Epithelial cell of proximal tubule (primary cell): ENCODE results near the gene FILIP1. TPM values are rescaled to one million over a fixed set of nuclear protein-coding genes. Genes with fewer than 3 reads are reported as not detected.
A peak's percentile ranks its signal among the peaks of the same experiment; 100 is the strongest.

Source experiments
- DNase-seq: peaks from one replicate; pipeline ENCODE4 v3.0.0-alpha.2; 2011; ENCODE audit warnings: low read depth
- H3K4me3 ChIP-seq: 2 replicates; pipeline ENCODE4 v1.5.1; 2011; ENCODE audit warnings: low read depth, mild to moderate bottlenecking, low read length
- CTCF ChIP-seq: conservative IDR thresholded peaks from 2 replicates; pipeline ENCODE4 v1.5.1; 2012; ENCODE audit warnings: low read depth, mild to moderate bottlenecking, low read length
- total RNA-seq: library from RNA; depleted of rRNA; stranded (reverse); fragments of >200 nt; gene quantifications from 2 replicates; pipeline ENCODE4 v1.2.3, GENCODE V29; 2015

Gene FILIP1
- total RNA-seq, 1 donor from 2014 or later: under 0.01 TPM

- no peak for TF ChIP-seq CTCF
- H3K4me3 ChIP-seq: no peak overlapping the region
Measured at GRCh38 chr6:75495011-75495410, 1.4 kb upstream of the FILIP1 start.

DNA sequence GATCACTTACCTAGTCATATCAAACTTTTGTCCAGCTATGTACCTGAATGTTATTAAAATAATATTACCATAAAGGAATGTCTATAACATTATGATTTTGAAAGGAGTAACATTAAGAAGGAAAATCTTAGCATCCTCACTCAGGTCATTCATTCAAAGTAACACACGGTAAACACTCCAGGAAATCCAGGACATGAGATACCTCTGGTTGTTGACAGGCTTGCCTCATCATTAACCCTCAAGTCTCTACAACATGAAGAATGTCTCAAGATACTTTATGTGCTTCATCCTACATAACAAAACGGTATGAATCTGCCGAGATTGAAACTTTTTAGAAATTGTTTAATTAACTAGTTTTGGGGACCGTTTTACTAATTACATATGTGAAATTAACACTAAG, 690 bp upstream of the FILIP1 start:
- DNase-seq: no peak
- no peak for TF ChIP-seq CTCF
- H3K4me3 ChIP-seq: peak overlapping the region; percentile 51

More at GRCh38 chr6:75495011-75495410, 1.4 kb upstream of the FILIP1 start:
- no peak for DNase-seq

DNA sequence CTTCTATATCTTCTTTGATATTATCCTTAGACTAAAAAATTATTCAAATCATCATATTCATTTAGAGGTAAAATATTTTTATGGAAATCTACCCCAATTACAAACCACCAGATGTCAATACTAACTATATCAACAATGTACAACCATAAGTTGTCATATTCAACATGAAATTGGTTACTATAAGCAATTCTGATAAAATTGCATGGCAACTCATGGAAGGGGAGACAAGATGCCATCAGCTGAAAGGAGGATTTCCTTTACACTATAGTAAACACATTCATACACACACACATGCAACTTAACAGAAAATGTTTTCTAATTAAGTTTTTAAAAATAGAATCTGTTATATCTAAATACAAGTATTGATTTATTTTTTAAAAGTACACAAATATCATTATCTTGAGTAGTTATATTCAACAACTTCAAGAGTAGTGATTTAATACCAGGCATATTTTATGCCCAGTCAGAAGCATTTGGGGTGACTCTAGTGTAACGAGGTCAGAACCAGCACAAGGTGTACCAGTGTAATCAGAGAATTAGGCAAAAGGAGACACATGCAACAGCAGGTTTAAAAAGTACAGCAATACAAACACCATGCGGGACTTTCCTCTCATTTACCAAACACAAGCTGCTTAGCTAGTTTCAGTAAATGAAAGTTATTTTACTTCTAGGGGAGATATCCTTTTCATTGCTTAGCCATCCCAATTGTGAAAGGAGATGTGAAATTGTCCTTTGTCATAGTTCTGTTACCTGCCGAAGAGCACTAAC, 1.0 kb downstream of the FILIP1 start:
- TF ChIP-seq CTCF: no peak
- H3K4me3 ChIP-seq: peak overlapping the region; percentile 51
- DNase-seq: no peak

DNA sequence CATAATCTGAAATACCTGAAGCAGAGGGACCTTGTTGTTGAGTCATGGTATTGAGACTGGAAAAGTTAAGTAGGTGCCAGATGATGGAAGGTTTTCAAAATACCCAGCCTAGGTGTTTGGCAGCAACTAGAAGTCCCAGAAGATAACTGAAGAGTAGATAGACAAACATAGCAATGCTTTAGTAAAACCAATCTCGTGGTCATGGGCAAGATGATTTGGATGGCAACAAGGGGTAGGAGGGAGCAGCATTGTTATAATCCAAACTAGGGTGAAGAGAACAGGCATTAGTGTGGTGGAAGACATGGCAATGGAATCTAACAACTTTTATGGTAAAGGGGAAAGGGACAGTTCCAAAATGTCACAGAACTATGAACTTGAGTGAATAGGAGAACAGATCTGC, 2.3 kb downstream of the FILIP1 start:
- no peak for TF ChIP-seq CTCF
- no peak for DNase-seq
- peak overlapping the region; percentile 14 for H3K4me3 ChIP-seq

DNA sequence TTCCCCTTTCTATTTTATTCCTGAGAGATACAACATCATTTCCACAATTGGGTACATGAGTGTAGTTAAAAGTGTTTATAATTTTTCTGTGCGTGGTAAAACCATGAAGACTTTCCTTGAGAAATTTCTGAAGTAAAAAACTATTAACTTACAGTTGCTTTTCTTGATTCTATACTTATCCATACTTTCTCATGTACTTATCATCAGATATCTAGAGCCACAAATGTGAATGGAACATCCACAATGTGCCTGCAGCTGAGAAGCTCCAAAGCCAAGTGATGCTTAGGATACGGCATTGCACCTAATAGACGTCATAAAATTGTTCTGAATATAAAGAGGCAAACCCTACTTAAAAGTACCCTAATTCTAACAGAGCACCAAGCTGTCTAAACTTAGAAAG, 2.9 kb downstream of the FILIP1 start:
- DNase-seq: no peak
- TF ChIP-seq CTCF: no peak
- no peak overlapping the region for H3K4me3 ChIP-seq

DNA sequence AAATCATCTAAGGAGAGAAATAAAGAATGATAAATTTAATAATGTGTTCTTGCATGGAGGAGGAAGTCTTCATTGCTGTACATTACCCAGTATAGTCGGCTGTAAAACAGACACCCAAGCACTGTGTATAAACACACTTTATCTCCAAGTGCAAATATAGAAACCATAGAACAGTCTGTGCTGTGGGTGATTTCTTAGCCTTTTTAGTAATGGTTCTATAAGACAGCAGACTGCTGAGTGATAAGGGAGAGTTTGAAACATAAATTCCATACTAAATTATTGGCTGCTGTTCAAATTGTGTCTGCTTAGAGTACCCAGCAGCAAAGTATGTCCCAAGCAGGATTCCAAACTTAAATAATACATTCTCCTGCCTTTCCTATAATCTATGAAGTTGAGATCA, 4.6 kb downstream of the FILIP1 start:
- no peak for TF ChIP-seq CTCF
- DNase-seq: no peak

GRCh38 chr6:75488033-75488432, 5.6 kb downstream of the FILIP1 start:
- DNase-seq: no peak
- TF ChIP-seq CTCF: no peak
- no peak overlapping the region for H3K4me3 ChIP-seq

More for the DNA sequence above, 4.6 kb downstream of the FILIP1 start:
- H3K4me3 ChIP-seq: no peak overlapping the region
